HepG2 (cell line): Measurements from ENCODE around the gene GALNT10. TPM values are rescaled to one million over a fixed set of nuclear protein-coding genes. Genes with fewer than 3 reads are reported as not detected.
A peak's percentile ranks its signal among the peaks of the same experiment; 100 is the strongest.

Experiments
- ARHGAP35 ChIP-seq: sonication (generic); formaldehyde crosslinking; IDR thresholded peaks from 2 replicates; pipeline ENCODE4 v1.9.0; 2022; ENCODE audit warnings: mild to moderate bottlenecking, inconsistent platforms, moderate library complexity, missing genetic modification reagents, borderline replicate concordance
- ARID2 ChIP-seq: sonication (generic); formaldehyde crosslinking; IDR thresholded peaks from 2 replicates; pipeline ENCODE4 v1.8.1; 2022; ENCODE audit warnings: mild to moderate bottlenecking, missing genetic modification reagents, borderline replicate concordance
- CHD2 ChIP-seq: IDR thresholded peaks from 2 replicates; pipeline ENCODE4 v1.6.1; 2011; ENCODE audit warnings: low read depth, low read length, improper control_type of control experiment
- FIP1L1 ChIP-seq: fragments of 200-400 bp; formaldehyde crosslinking; IDR thresholded peaks from 2 replicates; pipeline ENCODE4 v1.6.1; 2018; ENCODE audit warnings: low read depth, mild to moderate bottlenecking, low read length, moderate library complexity, borderline replicate concordance; ENCODE audit not compliant: insufficient read depth
- HDAC6 ChIP-seq: fragments of 200-600 bp; sonication (generic); IDR thresholded peaks from 2 replicates; pipeline ENCODE4 v1.7.0; 2017; ENCODE audit warnings: mild to moderate bottlenecking, antibody characterized with exemption, low read length, low read depth
- HNRNPUL1 ChIP-seq: fragments of 200-400 bp; formaldehyde crosslinking; IDR thresholded peaks from 2 replicates; pipeline ENCODE4 v1.6.1; 2017; ENCODE audit warnings: low read depth, mild to moderate bottlenecking, low read length, moderate library complexity
- MZF1 ChIP-seq: sonication (generic); formaldehyde crosslinking; IDR thresholded peaks from 2 replicates; pipeline ENCODE4 v1.8.1; 2023; ENCODE audit warnings: mild to moderate bottlenecking, missing genetic modification reagents, borderline replicate concordance
- RARA ChIP-seq: IDR thresholded peaks from 2 replicates; pipeline ENCODE4 v1.6.1; 2016; ENCODE audit warnings: missing genetic modification reagents, missing compliant biosample characterization
- SMARCE1 ChIP-seq: fragments of 450-650 bp; IDR thresholded peaks from 2 replicates; pipeline ENCODE4 v1.6.1; 2017; ENCODE audit warnings: borderline replicate concordance
- TSC22D2 ChIP-seq: sonication (generic); formaldehyde crosslinking; IDR thresholded peaks from 2 replicates; pipeline ENCODE4 v1.5.1; 2020; ENCODE audit warnings: missing genetic modification reagents, mild to moderate bottlenecking, borderline replicate concordance
- ZFYVE20 ChIP-seq: sonication (generic); formaldehyde crosslinking; IDR thresholded peaks from 2 replicates; pipeline ENCODE4 v1.8.0; 2023; ENCODE audit warnings: low read depth, mild to moderate bottlenecking, moderate library complexity, missing genetic modification reagents, borderline replicate concordance
- ZMAT3 ChIP-seq: sonication (generic); formaldehyde crosslinking; conservative IDR thresholded peaks from 2 replicates; pipeline ENCODE4 v1.7.0; 2021; ENCODE audit warnings: missing genetic modification reagents
- ZNF816 ChIP-seq: sonication (generic); formaldehyde crosslinking; IDR thresholded peaks from 2 replicates; pipeline ENCODE4 v1.8.0; 2022; ENCODE audit warnings: missing genetic modification reagents, mild to moderate bottlenecking, borderline replicate concordance
- polyA plus RNA-seq, 8 experiments: library from polyadenylated mRNA; depleted of rRNA in 3 of 8; stranded (reverse) in 7 of 8; unstranded in 1 of 8; fragments of >200 nt; fragmentation: Illumina TruSeq in 4 of 8; extraction: Trizol in 4 of 8; gene quantifications; 2 replicates each; pipeline versions ENCODE4 v1.2.1 to v1.2.3, GENCODE V29; 2011 to 2016; ENCODE audit warnings: low read depth in 4 of 8, missing spikeins in 1 of 8, mixed read lengths in 1 of 8; ENCODE audit not compliant: insufficient read depth in 1 of 8
- total RNA-seq, 5 experiments: library from RNA; depleted of rRNA; stranded (reverse); fragments of >200 nt; fragmentation: Illumina TruSeq; extraction: Trizol; gene quantifications; 2 replicates each; pipeline ENCODE4 v1.2.3, GENCODE V29; 2016; ENCODE audit warnings: low read depth in 1 of 5
- TF ChIP-seq, protein P1 (sequence below): sonication (generic); formaldehyde crosslinking; IDR thresholded peaks from 2 replicates; pipeline ENCODE4 v1.5.1; 2020; ENCODE audit warnings: mild to moderate bottlenecking, missing genetic modification reagents, moderate library complexity
- TF ChIP-seq, protein P2 (sequence below): IDR thresholded peaks from 2 replicates; pipeline ENCODE4 v1.6.1; 2016; ENCODE audit warnings: low read depth, control low read depth
- TF ChIP-seq, protein P3 (sequence below): sonication (generic); formaldehyde crosslinking; IDR thresholded peaks from 2 replicates; pipeline ENCODE4 v1.4.0; 2020; ENCODE audit warnings: missing genetic modification reagents
- TF ChIP-seq, protein P4 (sequence below): sonication (generic); formaldehyde crosslinking; conservative IDR thresholded peaks from 2 replicates; pipeline ENCODE4 v1.8.0; 2022; ENCODE audit warnings: low read depth, missing genetic modification reagents
- TF ChIP-seq, protein P5 (sequence below): sonication (generic); formaldehyde crosslinking; IDR thresholded peaks from 2 replicates; pipeline ENCODE4 v1.4.0; 2020; ENCODE audit warnings: missing genetic modification reagents

GALNT10 gene
- total and polyA plus RNA-seq, 2 of the 13 experiments (the other 11 are each of a cell fraction or from before 2014, with no cell fraction given), result 8.1 to 11.2 TPM

DNA sequence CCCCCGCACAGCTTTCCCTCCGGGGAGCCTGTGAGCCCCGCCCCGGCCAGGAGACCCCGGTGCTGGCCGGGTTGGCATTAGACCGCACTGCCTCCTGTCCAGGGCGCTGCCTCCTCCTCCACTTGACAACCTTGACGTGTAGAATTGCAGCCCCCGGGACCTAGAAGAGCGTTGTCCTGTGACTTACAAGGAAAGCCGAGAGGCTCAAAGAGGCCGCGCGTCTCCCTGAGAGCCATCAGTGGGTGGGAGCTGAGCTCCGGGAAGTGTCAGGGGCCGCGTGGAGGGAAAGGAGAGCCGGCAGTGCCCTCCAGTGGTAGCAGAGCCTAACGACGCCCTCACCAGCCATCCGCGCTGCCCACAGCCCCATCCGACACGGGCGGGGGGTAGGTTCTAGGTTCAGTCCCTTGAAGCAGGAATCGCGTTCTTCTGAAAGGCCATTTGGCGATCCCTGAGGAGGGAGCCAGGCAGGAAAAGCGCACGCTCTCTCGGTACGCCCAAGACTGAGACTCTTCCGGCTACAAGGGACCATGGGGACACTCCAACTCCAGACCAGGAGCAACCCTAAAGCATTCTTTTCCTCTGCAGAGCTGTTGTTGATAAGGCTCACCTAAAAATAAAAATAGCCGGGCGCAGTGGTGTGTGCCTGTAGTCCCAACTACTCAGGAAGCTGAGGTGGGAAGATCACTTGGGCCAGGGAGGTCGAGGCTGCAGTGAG lies 214.7 kb downstream of the GALNT10 start (continued):
- TF ChIP-seq, protein P1, sequence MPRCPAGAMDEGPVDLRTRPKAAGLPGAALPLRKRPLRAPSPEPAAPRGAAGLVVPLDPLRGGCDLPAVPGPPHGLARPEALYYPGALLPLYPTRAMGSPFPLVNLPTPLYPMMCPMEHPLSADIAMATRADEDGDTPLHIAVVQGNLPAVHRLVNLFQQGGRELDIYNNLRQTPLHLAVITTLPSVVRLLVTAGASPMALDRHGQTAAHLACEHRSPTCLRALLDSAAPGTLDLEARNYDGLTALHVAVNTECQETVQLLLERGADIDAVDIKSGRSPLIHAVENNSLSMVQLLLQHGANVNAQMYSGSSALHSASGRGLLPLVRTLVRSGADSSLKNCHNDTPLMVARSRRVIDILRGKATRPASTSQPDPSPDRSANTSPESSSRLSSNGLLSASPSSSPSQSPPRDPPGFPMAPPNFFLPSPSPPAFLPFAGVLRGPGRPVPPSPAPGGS, result peak; percentile 45; the same call in 1 of the 2 replicates
- no peak for TF ChIP-seq HNRNPUL1
- TF ChIP-seq SMARCE1, result no peak
- TF ChIP-seq, protein P2, sequence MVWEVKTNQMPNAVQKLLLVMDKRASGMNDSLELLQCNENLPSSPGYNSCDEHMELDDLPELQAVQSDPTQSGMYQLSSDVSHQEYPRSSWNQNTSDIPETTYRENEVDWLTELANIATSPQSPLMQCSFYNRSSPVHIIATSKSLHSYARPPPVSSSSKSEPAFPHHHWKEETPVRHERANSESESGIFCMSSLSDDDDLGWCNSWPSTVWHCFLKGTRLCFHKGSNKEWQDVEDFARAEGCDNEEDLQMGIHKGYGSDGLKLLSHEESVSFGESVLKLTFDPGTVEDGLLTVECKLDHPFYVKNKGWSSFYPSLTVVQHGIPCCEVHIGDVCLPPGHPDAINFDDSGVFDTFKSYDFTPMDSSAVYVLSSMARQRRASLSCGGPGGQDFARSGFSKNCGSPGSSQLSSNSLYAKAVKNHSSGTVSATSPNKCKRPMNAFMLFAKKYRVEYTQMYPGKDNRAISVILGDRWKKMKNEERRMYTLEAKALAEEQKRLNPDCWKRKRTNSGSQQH (CRISPR knock-in tag), result no peak
- no peak for TF ChIP-seq HDAC6
- no peak for TF ChIP-seq ARID2 (CRISPR knock-in tag)
- TF ChIP-seq, protein P3, sequence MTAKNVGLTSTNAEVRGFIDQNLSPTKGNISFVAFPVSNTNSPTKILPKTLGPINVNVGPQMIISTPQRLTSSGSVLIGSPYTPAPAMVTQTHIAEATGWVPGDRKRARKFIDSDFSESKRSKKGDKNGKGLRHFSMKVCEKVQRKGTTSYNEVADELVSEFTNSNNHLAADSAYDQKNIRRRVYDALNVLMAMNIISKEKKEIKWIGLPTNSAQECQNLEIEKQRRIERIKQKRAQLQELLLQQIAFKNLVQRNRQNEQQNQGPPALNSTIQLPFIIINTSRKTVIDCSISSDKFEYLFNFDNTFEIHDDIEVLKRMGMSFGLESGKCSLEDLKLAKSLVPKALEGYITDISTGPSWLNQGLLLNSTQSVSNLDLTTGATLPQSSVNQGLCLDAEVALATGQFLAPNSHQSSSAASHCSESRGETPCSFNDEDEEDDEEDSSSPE (CRISPR knock-in tag), result no peak
- TF ChIP-seq, protein P4, sequence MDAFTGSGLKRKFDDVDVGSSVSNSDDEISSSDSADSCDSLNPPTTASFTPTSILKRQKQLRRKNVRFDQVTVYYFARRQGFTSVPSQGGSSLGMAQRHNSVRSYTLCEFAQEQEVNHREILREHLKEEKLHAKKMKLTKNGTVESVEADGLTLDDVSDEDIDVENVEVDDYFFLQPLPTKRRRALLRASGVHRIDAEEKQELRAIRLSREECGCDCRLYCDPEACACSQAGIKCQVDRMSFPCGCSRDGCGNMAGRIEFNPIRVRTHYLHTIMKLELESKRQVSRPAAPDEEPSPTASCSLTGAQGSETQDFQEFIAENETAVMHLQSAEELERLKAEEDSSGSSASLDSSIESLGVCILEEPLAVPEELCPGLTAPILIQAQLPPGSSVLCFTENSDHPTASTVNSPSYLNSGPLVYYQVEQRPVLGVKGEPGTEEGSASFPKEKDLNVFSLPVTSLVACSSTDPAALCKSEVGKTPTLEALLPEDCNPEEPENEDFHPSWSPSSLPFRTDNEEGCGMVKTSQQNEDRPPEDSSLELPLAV (CRISPR knock-in tag), result no peak
- no peak for TF ChIP-seq CHD2
- no peak for TF ChIP-seq MZF1 (CRISPR knock-in tag)
- TF ChIP-seq, protein P5, sequence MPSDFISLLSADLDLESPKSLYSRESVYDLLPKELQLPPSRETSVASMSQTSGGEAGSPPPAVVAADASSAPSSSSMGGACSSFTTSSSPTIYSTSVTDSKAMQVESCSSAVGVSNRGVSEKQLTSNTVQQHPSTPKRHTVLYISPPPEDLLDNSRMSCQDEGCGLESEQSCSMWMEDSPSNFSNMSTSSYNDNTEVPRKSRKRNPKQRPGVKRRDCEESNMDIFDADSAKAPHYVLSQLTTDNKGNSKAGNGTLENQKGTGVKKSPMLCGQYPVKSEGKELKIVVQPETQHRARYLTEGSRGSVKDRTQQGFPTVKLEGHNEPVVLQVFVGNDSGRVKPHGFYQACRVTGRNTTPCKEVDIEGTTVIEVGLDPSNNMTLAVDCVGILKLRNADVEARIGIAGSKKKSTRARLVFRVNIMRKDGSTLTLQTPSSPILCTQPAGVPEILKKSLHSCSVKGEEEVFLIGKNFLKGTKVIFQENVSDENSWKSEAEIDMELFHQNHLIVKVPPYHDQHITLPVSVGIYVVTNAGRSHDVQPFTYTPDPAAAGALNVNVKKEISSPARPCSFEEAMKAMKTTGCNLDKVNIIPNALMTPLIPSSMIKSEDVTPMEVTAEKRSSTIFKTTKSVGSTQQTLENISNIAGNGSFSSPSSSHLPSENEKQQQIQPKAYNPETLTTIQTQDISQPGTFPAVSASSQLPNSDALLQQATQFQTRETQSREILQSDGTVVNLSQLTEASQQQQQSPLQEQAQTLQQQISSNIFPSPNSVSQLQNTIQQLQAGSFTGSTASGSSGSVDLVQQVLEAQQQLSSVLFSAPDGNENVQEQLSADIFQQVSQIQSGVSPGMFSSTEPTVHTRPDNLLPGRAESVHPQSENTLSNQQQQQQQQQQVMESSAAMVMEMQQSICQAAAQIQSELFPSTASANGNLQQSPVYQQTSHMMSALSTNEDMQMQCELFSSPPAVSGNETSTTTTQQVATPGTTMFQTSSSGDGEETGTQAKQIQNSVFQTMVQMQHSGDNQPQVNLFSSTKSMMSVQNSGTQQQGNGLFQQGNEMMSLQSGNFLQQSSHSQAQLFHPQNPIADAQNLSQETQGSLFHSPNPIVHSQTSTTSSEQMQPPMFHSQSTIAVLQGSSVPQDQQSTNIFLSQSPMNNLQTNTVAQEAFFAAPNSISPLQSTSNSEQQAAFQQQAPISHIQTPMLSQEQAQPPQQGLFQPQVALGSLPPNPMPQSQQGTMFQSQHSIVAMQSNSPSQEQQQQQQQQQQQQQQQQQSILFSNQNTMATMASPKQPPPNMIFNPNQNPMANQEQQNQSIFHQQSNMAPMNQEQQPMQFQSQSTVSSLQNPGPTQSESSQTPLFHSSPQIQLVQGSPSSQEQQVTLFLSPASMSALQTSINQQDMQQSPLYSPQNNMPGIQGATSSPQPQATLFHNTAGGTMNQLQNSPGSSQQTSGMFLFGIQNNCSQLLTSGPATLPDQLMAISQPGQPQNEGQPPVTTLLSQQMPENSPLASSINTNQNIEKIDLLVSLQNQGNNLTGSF, result 0 out of 2 replicates have a peak, but pooled peaks have one; percentile 39
- no peak for TF ChIP-seq ZFYVE20
- TF ChIP-seq TSC22D2 (CRISPR knock-in tag), result no peak
- TF ChIP-seq ZNF816 (CRISPR knock-in tag), result no peak
- no peak; the same call in 1 of the 2 replicates for TF ChIP-seq ZMAT3 (CRISPR knock-in tag)
- TF ChIP-seq ARHGAP35 (CRISPR knock-in tag), result no peak
- no peak for TF ChIP-seq RARA (CRISPR knock-in tag)
- no peak for TF ChIP-seq FIP1L1
